HCT116 (cell line): Measurements from ENCODE around the gene UBL4B. TPM values are rescaled to one million over a fixed set of nuclear protein-coding genes. Genes with fewer than 3 reads are reported as not detected.

Experiments
- ATAC-seq: fragments of 200-7000 bp; cut with Tn5 transposase; 2 replicates; pipeline ENCODE4 v1.9.1; 2020; ENCODE audit warnings: mild to moderate bottlenecking, moderate library complexity
- BruUV-seq: library from RNA; stranded (reverse); fragments of 400-500 nt; replicated peaks from 2 replicates; lab custom pipeline; 2021; lab: Mats Ljungman, UMichigan
- CTCF ChIA-PET: fragments of 300-600 bp; sonication (Branson Sonifier 250); formaldehyde crosslinking; loops from one replicate; lab custom pipeline; 2021; ENCODE audit warnings: antibody characterized with exemption; lab: Charles Lee
- POLR2A ChIA-PET: fragments of 300-600, 350-600 bp; sonication (Branson Sonifier 250); formaldehyde crosslinking; loops from one replicate; lab custom pipeline; 2021; ENCODE audit warnings: antibody characterized with exemption; lab: Charles Lee
- RAD21 ChIA-PET, 2 experiments: fragments of 300-600 bp; sonication (Branson Sonifier 250); formaldehyde crosslinking; loops; one replicate each; lab custom pipeline; 2023; ENCODE audit warnings: low total read pairs in 2 of 2; ENCODE audit not compliant: uncharacterized antibody in 2 of 2, unreplicated experiment in 2 of 2, low non-redundant PET in 1 of 2; lab: Charles Lee
- DNase-seq: peaks from one replicate; pipeline ENCODE4 v3.0.0-alpha.2; 2010; ENCODE audit warnings: low read depth, low spot score
- H2AFZ ChIP-seq: fragments of 200-600 bp; shearing (Covaris generic), sonication (generic); 2 replicates; pipeline ENCODE4 v1.6.1; 2017; ENCODE audit warnings: low read depth, mixed run types, mixed read lengths, antibody characterized with exemption, low read length; ENCODE audit not compliant: poor library complexity, severe bottlenecking
- H3K27ac ChIP-seq: 2 replicates; pipeline ENCODE4 v1.5.1; 2012; ENCODE audit warnings: low read depth, low read length
- H3K27me3 ChIP-seq: fragments of 200-600 bp; sonication (generic); 2 replicates; pipeline ENCODE4 v1.6.1; 2016; ENCODE audit warnings: mixed run types, low read length, mixed read lengths; ENCODE audit not compliant: insufficient read depth
- H3K36me3 ChIP-seq, 2 experiments: fragments of 200-500 bp in 1 of 2; fragments of 200-600 bp in 1 of 2; sonication (Bioruptor generic) in 1 of 2; sonication (generic) in 1 of 2; 2 replicates each; pipeline versions ENCODE4 v1.5.1 to v1.6.1; 2014 to 2016; ENCODE audit warnings: low read length in 2 of 2, inconsistent platforms in 1 of 2, mixed read lengths in 1 of 2, mixed run types in 1 of 2; ENCODE audit not compliant: insufficient read depth in 2 of 2, control insufficient read depth in 1 of 2
- H3K4me1 ChIP-seq, 2 experiments: fragments of 200-600 bp in 1 of 2; sonication (generic) in 1 of 2; 2 replicates each; pipeline versions ENCODE4 v1.5.1 to v1.6.1; 2012 to 2017; ENCODE audit warnings: low read length in 2 of 2, inconsistent platforms in 1 of 2, mild to moderate bottlenecking in 1 of 2, mixed read lengths in 1 of 2, mixed run types in 1 of 2, moderate library complexity in 1 of 2; ENCODE audit not compliant: insufficient read depth in 2 of 2, control insufficient read depth in 1 of 2
- H3K4me2 ChIP-seq: fragments of 200-600 bp; sonication (generic); 2 replicates; pipeline ENCODE4 v1.6.1; 2017; ENCODE audit warnings: mixed run types, low read length, mixed read lengths
- H3K4me3 ChIP-seq, 2 experiments: fragments of 200-600 bp in 1 of 2; sonication (generic) in 1 of 2; replicated peaks in 1 of 2; 2 replicates each; pipeline ENCODE4 v1.5.1; 2011 to 2016; ENCODE audit warnings: low read length in 2 of 2, control low read depth in 1 of 2, low read depth in 1 of 2, mild to moderate bottlenecking in 1 of 2, mixed read lengths in 1 of 2, mixed run types in 1 of 2
- H3K79me2 ChIP-seq: fragments of 200-600 bp; sonication (generic); 2 replicates; pipeline ENCODE4 v1.6.1; 2017; ENCODE audit warnings: mild to moderate bottlenecking, mixed run types, low read length, moderate library complexity, mixed read lengths; ENCODE audit not compliant: insufficient read depth
- H3K9ac ChIP-seq: fragments of 200-600 bp; sonication (generic); 2 replicates; pipeline ENCODE4 v1.6.1; 2016; ENCODE audit warnings: low read length, mixed read lengths
- H3K9me2 ChIP-seq: fragments of 200-600 bp; sonication (generic), shearing (Covaris generic); 2 replicates; pipeline ENCODE4 v1.6.1; 2017; ENCODE audit warnings: mixed run types, mild to moderate bottlenecking, moderate library complexity; ENCODE audit not compliant: insufficient read depth
- H3K9me3 ChIP-seq, 2 experiments: fragments of 200-500 bp in 1 of 2; fragments of 200-600 bp in 1 of 2; sonication (Bioruptor generic) in 1 of 2; sonication (generic) in 1 of 2; 2 replicates each; pipeline ENCODE4 v1.6.1; 2014 to 2017; ENCODE audit warnings: low read length in 2 of 2, mixed read lengths in 2 of 2, inconsistent platforms in 1 of 2, low read depth in 1 of 2, mild to moderate bottlenecking in 1 of 2, mixed run types in 1 of 2, moderate library complexity in 1 of 2; ENCODE audit not compliant: control insufficient read depth in 1 of 2, insufficient read depth in 1 of 2
- H4K20me1 ChIP-seq: fragments of 200-600 bp; sonication (generic), shearing (Covaris generic); 2 replicates; pipeline ENCODE4 v1.6.1; 2017; ENCODE audit warnings: mixed run types, mild to moderate bottlenecking, moderate library complexity; ENCODE audit not compliant: insufficient read depth
- CBX3 ChIP-seq: IDR thresholded peaks from 2 replicates; pipeline ENCODE4 v1.6.1; 2012; ENCODE audit warnings: low read depth
- CEBPB ChIP-seq: IDR thresholded peaks from 2 replicates; pipeline ENCODE4 v1.6.1; 2012; ENCODE audit warnings: low read depth
- EZH2 ChIP-seq: fragments of 200-600 bp; sonication (generic); IDR thresholded peaks from 2 replicates; pipeline ENCODE4 v1.6.1; 2017; ENCODE audit warnings: antibody characterized with exemption, mixed run types
- EZH2phosphoT487 ChIP-seq: fragments of 200-600 bp; IDR thresholded peaks from 2 replicates; pipeline ENCODE4 v1.6.1; 2018; ENCODE audit warnings: antibody characterized with exemption, borderline replicate concordance
- POLR2A ChIP-seq: IDR thresholded peaks from 2 replicates; pipeline ENCODE4 v1.7.0; 2011; ENCODE audit warnings: borderline replicate concordance; ENCODE audit not compliant: insufficient read depth, insufficient read length; ENCODE audit errors: extremely low read depth
- POLR2AphosphoS5 ChIP-seq: IDR thresholded peaks from 2 replicates; pipeline ENCODE4 v1.6.1; 2011; ENCODE audit warnings: mild to moderate bottlenecking, low read depth, low read length, moderate library complexity
- SP1 ChIP-seq: IDR thresholded peaks from 2 replicates; pipeline ENCODE4 v1.6.1; 2012; ENCODE audit warnings: low read depth
- SRF ChIP-seq: IDR thresholded peaks from 2 replicates; pipeline ENCODE4 v1.6.1; 2012; ENCODE audit warnings: low read depth
- ZNF274 ChIP-seq: fragments of 200-500 bp; sonication (Bioruptor generic); IDR thresholded peaks from 2 replicates; pipeline ENCODE4 v1.6.1; 2014; ENCODE audit warnings: mild to moderate bottlenecking, low read depth, low read length, inconsistent platforms
- intact Hi-C: fragments of 100-400 bp; cut with micrococcal nuclease; formaldehyde crosslinking; loops from 2 replicates; pipeline ENCODE4 v1.10.0; 2022
- total RNA-seq: library from RNA; stranded (reverse); gene quantifications from one replicate; pipeline ENCODE4 v1.2.1, GENCODE V29; 2021; ENCODE audit not compliant: unreplicated experiment
- TF ChIP-seq, protein P1 (sequence below): IDR thresholded peaks from 2 replicates; pipeline ENCODE4 v1.6.1; 2011; ENCODE audit warnings: mild to moderate bottlenecking, low read length, moderate library complexity; ENCODE audit not compliant: insufficient replicate concordance; ENCODE audit errors: extremely low read depth

UBL4B gene
- total RNA-seq, 1 experiment from 2014 or later: 0.57 TPM

DNA sequence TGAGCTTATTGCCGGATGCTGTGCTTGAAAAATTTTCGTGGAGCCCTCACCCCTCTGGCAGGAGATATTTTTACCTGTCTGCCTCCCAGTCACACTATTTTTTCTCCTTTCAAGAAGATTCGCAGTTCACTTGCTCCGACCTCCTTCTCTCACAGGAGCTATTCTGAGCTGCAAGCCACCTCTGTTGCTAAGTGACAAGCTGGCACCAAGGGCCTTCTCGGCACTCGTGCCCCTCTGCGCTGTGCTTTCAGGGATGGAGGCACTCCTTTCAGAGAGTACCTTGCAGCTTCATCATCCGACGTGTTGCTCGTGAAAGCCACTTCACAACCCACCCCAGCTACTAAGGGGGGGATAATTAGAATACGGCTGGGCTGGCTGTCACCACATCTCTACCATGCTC, 49.6 kb downstream of the UBL4B start:
- Histone ChIP-seq H4K20me1 (no peaks in the 10 kb centered on the region), H3K36me3 (no peaks in the 10 kb centered on the region), H3K4me2 (no peak overlapping the region), H2AFZ (no peak overlapping the region)
- ChIA-PET POLR2A (no interaction called here), CTCF (no interaction called here)
- no peak for DNase-seq
- TF ChIP-seq POLR2A: no peak
- TF ChIP-seq SRF: no peak
- no peak for TF ChIP-seq EZH2phosphoT487
- TF ChIP-seq, protein P1, sequence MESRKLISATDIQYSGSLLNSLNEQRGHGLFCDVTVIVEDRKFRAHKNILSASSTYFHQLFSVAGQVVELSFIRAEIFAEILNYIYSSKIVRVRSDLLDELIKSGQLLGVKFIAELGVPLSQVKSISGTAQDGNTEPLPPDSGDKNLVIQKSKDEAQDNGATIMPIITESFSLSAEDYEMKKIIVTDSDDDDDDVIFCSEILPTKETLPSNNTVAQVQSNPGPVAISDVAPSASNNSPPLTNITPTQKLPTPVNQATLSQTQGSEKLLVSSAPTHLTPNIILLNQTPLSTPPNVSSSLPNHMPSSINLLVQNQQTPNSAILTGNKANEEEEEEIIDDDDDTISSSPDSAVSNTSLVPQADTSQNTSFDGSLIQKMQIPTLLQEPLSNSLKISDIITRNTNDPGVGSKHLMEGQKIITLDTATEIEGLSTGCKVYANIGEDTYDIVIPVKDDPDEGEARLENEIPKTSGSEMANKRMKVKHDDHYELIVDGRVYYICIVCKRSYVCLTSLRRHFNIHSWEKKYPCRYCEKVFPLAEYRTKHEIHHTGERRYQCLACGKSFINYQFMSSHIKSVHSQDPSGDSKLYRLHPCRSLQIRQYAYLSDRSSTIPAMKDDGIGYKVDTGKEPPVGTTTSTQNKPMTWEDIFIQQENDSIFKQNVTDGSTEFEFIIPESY: no peak
- no peak for TF ChIP-seq POLR2AphosphoS5
- no peak for TF ChIP-seq ZNF274
- no peak for TF ChIP-seq SP1
- TF ChIP-seq CBX3: no peak
- TF ChIP-seq EZH2: no peak
- TF ChIP-seq CEBPB: no peak
- TF ChIP-seq, all 23 proteins: peak for 0
- intact Hi-C loops: no loop called here
- H3K9me2 ChIP-seq: no peaks in the 10 kb centered on the region
- ATAC-seq: no peak
- H3K9ac ChIP-seq: no peak overlapping the region
- H3K4me1 ChIP-seq: peaks cover 0 to 6% of the 10 kb centered on the region in 2 experiments; a peak in 2 of 4 replicates
- no TSS peak for BruUV-seq
- H3K79me2 ChIP-seq: no peaks in the 10 kb centered on the region
- no peaks in the 10 kb centered on the region for H3K9me3 ChIP-seq
- RAD21 ChIA-PET: no interaction called here
- H3K27me3 ChIP-seq: no peaks in the 10 kb centered on the region
- no peak overlapping the region for H3K4me3 ChIP-seq
- no peak overlapping the region for H3K27ac ChIP-seq

Other genes with a start within 250 kb of the UBL4B start
- 3.0 TPM for gene CSF1, start 201.6 kb upstream of the UBL4B start, total RNA-seq
- gene AHCYL1, start 127.7 kb upstream of the UBL4B start, total RNA-seq: 92.0 TPM
- 33.5 TPM for gene STRIP1, start 77.8 kb upstream of the UBL4B start, total RNA-seq
- not detected for gene ALX3, start 41.8 kb upstream of the UBL4B start, total RNA-seq
- 10.5 TPM for gene SLC6A17, start 38.1 kb downstream of the UBL4B start, total RNA-seq
- 13.0 TPM for gene KCNC4, start 97.9 kb downstream of the UBL4B start, total RNA-seq
- gene RBM15, start 226.9 kb downstream of the UBL4B start, total RNA-seq: 44.0 TPM